Choroid plexus epithelial cell (primary cell): ENCODE measurements around the gene LAMTOR2.

Experiments used
- DNase-seq: peaks from one replicate; pipeline ENCODE4 v3.0.0-alpha.2; 2010; ENCODE audit warnings: low read depth
- H3K4me3 ChIP-seq: 2 replicates; pipeline ENCODE4 v1.5.1; 2011; ENCODE audit warnings: low read depth, mild to moderate bottlenecking, control low read depth, low read length, moderate library complexity
- CTCF ChIP-seq: conservative IDR thresholded peaks from 2 replicates; pipeline ENCODE4 v1.5.1; 2011; ENCODE audit warnings: low read depth, mild to moderate bottlenecking, control low read depth, inconsistent platforms, low read length, moderate library complexity

Gene LAMTOR2

DNA sequence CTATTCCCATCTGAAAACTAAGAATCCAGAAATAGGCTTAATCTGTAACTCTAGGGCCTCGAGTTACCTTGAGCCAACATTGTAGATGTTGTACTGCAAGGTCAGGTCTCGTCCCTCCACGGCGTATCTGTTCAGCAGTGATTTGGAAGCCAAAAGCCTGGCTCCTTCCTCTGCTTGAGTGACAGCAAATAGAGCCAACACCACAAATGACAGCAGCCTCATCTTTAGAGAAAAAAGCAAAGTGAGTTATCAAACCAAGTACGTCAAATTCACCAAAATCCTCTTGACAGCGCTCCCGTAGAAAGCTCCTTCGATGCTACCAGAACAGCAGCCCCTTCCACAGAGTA, 34.7 kb upstream of the LAMTOR2 start:
- TF ChIP-seq CTCF: no peak
- DNase-seq: no peak
- peak overlapping the region; percentile 83 for H3K4me3 ChIP-seq

- H3K4me3 ChIP-seq: peak within 1 kb of the TSS; percentile 83
- TF ChIP-seq CTCF: no peak
- peak; percentile 94 for DNase-seq
Measured at GRCh38 chr1:156020293-156021092, 34.1 kb upstream of the LAMTOR2 start, which contains the start of gene SSR2. Gene SSR2 (minus strand): TSS chr1:156020951. CDS start chr1:156020167, 784 bp downstream.

- TF ChIP-seq CTCF: no peak
- DNase-seq: no peak
- H3K4me3 ChIP-seq: peak overlapping the region; percentile 83
Measured at GRCh38 chr1:156021093-156021428, 33.5 kb upstream of the LAMTOR2 start.

GRCh38 chr1:156021954-156022353, 32.6 kb upstream of the LAMTOR2 start:
- H3K4me3 ChIP-seq: no peak overlapping the region
- DNase-seq: no peak
- TF ChIP-seq CTCF: no peak

DNA sequence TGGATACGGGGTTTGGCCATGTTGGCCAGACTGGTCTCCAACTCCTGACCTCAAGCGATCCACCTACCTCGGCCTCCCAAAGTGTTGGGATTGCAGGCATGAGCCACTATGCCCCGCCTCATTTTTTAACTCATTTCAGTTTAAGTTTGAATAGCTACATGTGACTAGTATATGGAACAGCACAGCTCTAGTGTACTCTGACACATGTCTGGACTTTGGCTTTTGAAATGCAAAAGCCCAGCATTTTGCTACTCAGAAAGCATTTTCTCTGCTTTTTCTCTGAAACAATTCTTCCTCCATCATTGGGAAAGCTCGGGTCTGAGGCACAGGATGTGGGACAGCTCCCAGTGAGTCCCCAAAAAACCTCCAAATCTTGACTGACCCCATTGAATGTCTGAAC, 29.8 kb upstream of the LAMTOR2 start:
- no peak for TF ChIP-seq CTCF
- H3K4me3 ChIP-seq: no peak overlapping the region
- DNase-seq: no peak

GRCh38 chr1:156025876-156026275, 28.7 kb upstream of the LAMTOR2 start:
- DNase-seq: peak; percentile 66
- peak; percentile 91 for TF ChIP-seq CTCF

GRCh38 chr1:156026588-156026987, 28.0 kb upstream of the LAMTOR2 start:
- no peak for DNase-seq
- no peak overlapping the region for H3K4me3 ChIP-seq
- no peak for TF ChIP-seq CTCF

More at GRCh38 chr1:156025876-156026275, 28.7 kb upstream of the LAMTOR2 start:
- H3K4me3 ChIP-seq: no peak overlapping the region
